ENCODE data around the gene ZFR2.

GRCh38 chr19:3807574-3808354 lies 61.1 kb downstream of the ZFR2 start:
- no peak for TF ChIP-seq CSDC2 (CRISPR knock-in tag; IDR thresholded peaks at IDR 0.05)
- no peak for TF ChIP-seq RARB (CRISPR knock-in tag; IDR thresholded peaks at IDR 0.05)
- no peak for TF ChIP-seq ARNTL (CRISPR knock-in tag; IDR thresholded peaks at IDR 0.05; ENCODE audit: borderline replicate concordance, low read depth)

All from SK-N-SH treated with all-trans-retinoic acid at 6 μM for 48 hours (cell line).